AG09309 (cell line): Measurements from ENCODE around the gene NDUFB1.
A peak's percentile ranks its signal among the peaks of the same experiment; 100 is the strongest.

Experiments used
- DNase-seq: peaks from one replicate; pipeline ENCODE4 v3.0.0-alpha.2; 2010; ENCODE audit warnings: low read depth
- H3K4me3 ChIP-seq: 2 replicates; pipeline ENCODE4 v1.5.1; 2011; ENCODE audit warnings: mild to moderate bottlenecking, low read depth, low read length, moderate library complexity; ENCODE audit not compliant: control insufficient read depth
- CTCF ChIP-seq: IDR thresholded peaks from 2 replicates; pipeline ENCODE4 v1.5.1; 2011; ENCODE audit warnings: mild to moderate bottlenecking, low read depth, low read length, inconsistent platforms; ENCODE audit not compliant: insufficient read depth, control insufficient read depth; ENCODE audit errors: missing control alignments

The NDUFB1 gene

DNA sequence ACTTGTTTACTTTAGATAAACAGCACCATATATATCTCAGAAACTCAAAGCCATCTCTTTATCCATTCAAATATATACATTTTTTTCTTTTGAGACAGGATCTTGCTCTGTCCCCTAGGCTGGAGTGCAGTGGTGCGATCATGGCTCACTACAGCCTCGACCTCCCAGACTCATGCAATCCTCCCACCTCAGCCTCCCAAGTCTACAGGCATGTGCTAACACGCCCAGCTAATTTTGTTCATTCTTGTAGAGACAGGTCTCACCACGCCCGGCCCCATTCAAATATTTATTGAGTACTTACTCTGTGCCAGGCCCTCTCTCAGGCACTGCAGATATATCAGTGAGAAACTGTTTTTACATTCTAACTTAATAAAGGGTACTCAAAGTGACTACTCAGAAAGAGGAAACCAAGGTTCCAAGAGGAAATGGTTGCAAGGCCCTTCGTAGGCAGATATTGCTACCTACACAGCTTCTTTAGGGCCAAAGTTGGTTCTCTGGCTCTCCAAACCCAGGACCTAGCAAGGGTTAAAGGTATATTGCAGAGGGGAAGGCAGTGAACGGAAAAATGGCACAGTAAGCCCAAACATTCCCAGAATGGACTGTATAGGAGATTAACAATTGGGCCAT, 18.0 kb downstream of the NDUFB1 start:
- no peak for TF ChIP-seq CTCF
- H3K4me3 ChIP-seq, result no peak overlapping the region
- no peak for DNase-seq

- no peak overlapping the region for H3K4me3 ChIP-seq
- DNase-seq, result no peak
- TF ChIP-seq CTCF, result no peak
Measured at GRCh38 chr14:92099802-92100201, 21.7 kb downstream of the NDUFB1 start.

DNA sequence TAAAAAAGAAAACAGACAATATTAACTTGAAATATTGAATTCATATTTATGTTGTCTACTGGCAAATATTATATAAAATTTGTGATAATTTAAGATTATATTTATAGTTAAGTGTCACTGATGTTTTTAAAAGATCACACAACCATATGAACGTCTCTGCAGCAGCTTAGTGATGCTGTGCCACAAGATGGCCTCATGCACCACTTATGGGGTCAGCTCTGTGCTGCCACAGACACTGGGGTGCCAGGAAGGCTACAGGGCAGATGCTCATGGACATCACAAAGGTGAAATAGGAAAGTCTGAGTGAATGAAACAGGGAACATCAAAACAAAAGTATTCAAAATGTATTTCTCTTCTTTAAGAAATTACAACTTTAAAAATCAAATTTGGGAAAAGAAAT, 28.2 kb downstream of the NDUFB1 start:
- no peak for DNase-seq
- H3K4me3 ChIP-seq, result no peak overlapping the region
- TF ChIP-seq CTCF, result peak; percentile 11

- TF ChIP-seq CTCF, result no peak
- DNase-seq, result no peak
- H3K4me3 ChIP-seq, result no peak overlapping the region
Measured at GRCh38 chr14:92088494-92088893, 33.0 kb downstream of the NDUFB1 start.

- no peak overlapping the region for H3K4me3 ChIP-seq
- DNase-seq, result no peak
- no peak for TF ChIP-seq CTCF
Measured at GRCh38 chr14:92074555-92074954, 47.0 kb downstream of the NDUFB1 start.
